Parathyroid adenoma (tissue), 2 donors: ENCODE measurements around the gene STOML3.

Experiments used
- H2AFZ ChIP-seq: fragments of 300-600 bp; sonication (generic); one replicate; pipeline ENCODE4 v1.7.0; 2017; ENCODE audit warnings: antibody characterized with exemption, mild to moderate bottlenecking
- H3K27ac ChIP-seq: fragments of 300-600 bp; sonication (generic); one replicate; pipeline ENCODE4 v1.7.0; 2017
- H3K27me3 ChIP-seq: fragments of 300-600 bp; sonication (generic); one replicate; pipeline ENCODE4 v1.7.0; 2017; ENCODE audit warnings: low read length; ENCODE audit not compliant: control insufficient read depth, insufficient read depth
- H3K36me3 ChIP-seq: fragments of 300-600 bp; sonication (generic); one replicate; pipeline ENCODE4 v1.7.0; 2017; ENCODE audit warnings: low read length; ENCODE audit not compliant: control insufficient read depth, insufficient read depth
- H3K4me1 ChIP-seq: fragments of 300-600 bp; sonication (generic); one replicate; pipeline ENCODE4 v1.7.0; 2017; ENCODE audit warnings: control low read depth
- H3K4me2 ChIP-seq: fragments of 300-600 bp; sonication (generic); one replicate; pipeline ENCODE4 v1.7.0; 2017; ENCODE audit warnings: low read length
- H3K4me3 ChIP-seq: fragments of 300-600 bp; sonication (generic); one replicate; pipeline ENCODE4 v1.7.0; 2017; ENCODE audit warnings: low read depth, low read length
- H3K79me2 ChIP-seq: fragments of 300-600 bp; sonication (generic); one replicate; pipeline ENCODE4 v1.7.0; 2017; ENCODE audit warnings: control low read depth
- H3K9ac ChIP-seq: fragments of 300-600 bp; sonication (generic); one replicate; pipeline ENCODE4 v1.7.0; 2017; ENCODE audit warnings: mild to moderate bottlenecking
- H3K9me3 ChIP-seq: fragments of 300-600 bp; sonication (generic); one replicate; pipeline ENCODE4 v1.7.0; 2017; ENCODE audit warnings: low read length; ENCODE audit not compliant: control insufficient read depth
- TF ChIP-seq, protein P1 (sequence below): fragments of 300-600 bp; sonication (generic); IDR thresholded peaks from one replicate; pipeline ENCODE4 v1.7.0; 2017; ENCODE audit warnings: antibody characterized with exemption, mild to moderate bottlenecking
- donor health status: primary hyperparathyroidism.

The STOML3 gene

DNA sequence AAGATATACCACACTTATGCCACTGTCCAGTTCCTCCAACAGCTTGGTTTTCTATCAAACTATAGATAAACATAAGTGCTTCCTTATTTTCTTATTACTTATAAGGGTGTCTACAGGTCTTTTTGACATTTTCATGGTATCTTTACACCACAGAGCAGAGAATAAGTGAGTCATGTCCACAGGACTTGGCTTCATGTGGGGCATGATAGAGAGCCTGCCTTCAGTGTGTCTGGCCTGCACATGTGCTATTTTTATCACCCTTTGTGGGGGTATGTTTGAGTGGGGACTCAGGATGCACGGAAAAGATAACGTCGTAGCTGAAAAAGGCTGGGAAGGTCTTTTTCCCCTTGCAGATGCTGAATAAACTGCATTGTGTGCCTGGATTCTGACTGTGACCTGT is 8.1 kb upstream of the STOML3 start:
- TF ChIP-seq, protein P1, sequence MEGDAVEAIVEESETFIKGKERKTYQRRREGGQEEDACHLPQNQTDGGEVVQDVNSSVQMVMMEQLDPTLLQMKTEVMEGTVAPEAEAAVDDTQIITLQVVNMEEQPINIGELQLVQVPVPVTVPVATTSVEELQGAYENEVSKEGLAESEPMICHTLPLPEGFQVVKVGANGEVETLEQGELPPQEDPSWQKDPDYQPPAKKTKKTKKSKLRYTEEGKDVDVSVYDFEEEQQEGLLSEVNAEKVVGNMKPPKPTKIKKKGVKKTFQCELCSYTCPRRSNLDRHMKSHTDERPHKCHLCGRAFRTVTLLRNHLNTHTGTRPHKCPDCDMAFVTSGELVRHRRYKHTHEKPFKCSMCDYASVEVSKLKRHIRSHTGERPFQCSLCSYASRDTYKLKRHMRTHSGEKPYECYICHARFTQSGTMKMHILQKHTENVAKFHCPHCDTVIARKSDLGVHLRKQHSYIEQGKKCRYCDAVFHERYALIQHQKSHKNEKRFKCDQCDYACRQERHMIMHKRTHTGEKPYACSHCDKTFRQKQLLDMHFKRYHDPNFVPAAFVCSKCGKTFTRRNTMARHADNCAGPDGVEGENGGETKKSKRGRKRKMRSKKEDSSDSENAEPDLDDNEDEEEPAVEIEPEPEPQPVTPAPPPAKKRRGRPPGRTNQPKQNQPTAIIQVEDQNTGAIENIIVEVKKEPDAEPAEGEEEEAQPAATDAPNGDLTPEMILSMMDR = no peak
- H3K36me3 ChIP-seq = no peaks in the 10 kb centered on the region
- no peak overlapping the region for H3K4me3 ChIP-seq
- H3K4me1 ChIP-seq = no peaks in the 10 kb centered on the region
- H2AFZ ChIP-seq = no peak overlapping the region
- no peaks in the 10 kb centered on the region for H3K27me3 ChIP-seq
- H3K9ac ChIP-seq = no peak overlapping the region
- H3K4me2 ChIP-seq = no peak overlapping the region
- H3K79me2 ChIP-seq = no peaks in the 10 kb centered on the region
- H3K27ac ChIP-seq = no peak overlapping the region
- H3K9me3 ChIP-seq = no peaks in the 10 kb centered on the region

DNA sequence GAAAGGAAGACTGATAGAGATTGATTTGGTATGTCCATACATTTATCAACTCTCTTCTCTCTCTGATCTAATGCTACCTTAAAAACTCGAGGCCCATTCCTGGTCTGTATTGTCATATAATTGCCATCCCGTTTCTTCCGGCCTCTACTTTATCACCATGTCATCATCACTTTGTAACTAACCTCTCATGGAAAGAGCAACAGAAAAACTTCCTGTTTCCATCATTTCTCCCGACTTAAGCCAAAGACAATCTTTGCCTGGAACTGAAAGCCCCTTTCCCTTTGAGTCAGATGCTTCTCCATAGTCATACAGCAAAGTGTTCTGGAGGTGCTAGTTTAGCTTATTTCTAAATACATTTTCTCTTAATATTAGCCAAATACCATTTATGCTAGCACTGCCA is 2.8 kb upstream of the STOML3 start:
- no peaks in the 10 kb centered on the region for H3K79me2 ChIP-seq
- no peaks in the 10 kb centered on the region for H3K4me1 ChIP-seq
- H3K9ac ChIP-seq = no peak overlapping the region
- no peak overlapping the region for H3K4me3 ChIP-seq
- H3K27me3 ChIP-seq = no peaks in the 10 kb centered on the region
- no peak overlapping the region for H3K4me2 ChIP-seq
- no peak overlapping the region for H3K27ac ChIP-seq
- no peaks in the 10 kb centered on the region for H3K9me3 ChIP-seq
- no peak overlapping the region for H2AFZ ChIP-seq
- TF ChIP-seq, protein P1 = no peak
- H3K36me3 ChIP-seq = no peaks in the 10 kb centered on the region

DNA sequence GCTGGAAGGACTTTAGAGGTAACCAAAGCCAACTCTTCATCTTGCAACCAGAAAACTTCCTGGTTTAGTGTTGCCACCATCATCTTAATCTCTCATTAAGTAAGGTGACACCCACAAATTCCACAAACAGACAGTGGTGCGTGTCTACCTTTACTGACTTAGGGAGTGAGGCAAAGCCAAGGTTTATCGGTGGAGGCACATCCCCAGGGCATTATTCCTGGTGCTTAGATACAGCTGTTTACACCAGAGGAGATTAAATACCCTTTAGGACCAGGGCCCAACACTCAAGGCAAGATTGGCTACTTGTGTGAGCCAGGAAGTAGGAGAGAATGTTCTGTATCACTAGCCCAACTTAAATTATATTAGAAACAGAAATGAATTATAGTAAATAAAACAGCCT is 9.5 kb downstream of the STOML3 start:
- H2AFZ ChIP-seq = no peak overlapping the region
- no peak overlapping the region for H3K4me2 ChIP-seq
- TF ChIP-seq, protein P1 = no peak
- H3K9me3 ChIP-seq = no peaks in the 10 kb centered on the region
- H3K9ac ChIP-seq = no peak overlapping the region
- no peaks in the 10 kb centered on the region for H3K36me3 ChIP-seq
- no peaks in the 10 kb centered on the region for H3K27me3 ChIP-seq
- no peak overlapping the region for H3K4me3 ChIP-seq
- H3K27ac ChIP-seq = no peak overlapping the region
- H3K79me2 ChIP-seq = no peaks in the 10 kb centered on the region
- H3K4me1 ChIP-seq = no peaks in the 10 kb centered on the region

DNA sequence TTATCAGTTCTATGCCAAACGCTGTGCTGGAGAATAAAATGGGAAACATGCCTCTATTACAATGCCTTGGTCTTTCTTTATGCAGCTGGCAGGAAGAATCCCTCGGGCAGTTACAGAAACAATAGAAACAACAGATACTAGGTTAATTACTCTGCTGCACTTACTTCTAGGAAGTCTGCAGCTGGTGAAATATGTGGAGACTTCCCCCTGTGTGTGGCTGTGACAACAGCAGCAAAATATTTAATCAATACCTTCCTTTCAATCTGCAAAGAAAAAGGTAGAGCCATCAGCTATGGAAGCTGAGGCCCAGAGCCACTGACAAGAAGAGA is 9.9 kb downstream of the STOML3 start:
- H3K27ac ChIP-seq = no peak overlapping the region
- H3K9ac ChIP-seq = no peak overlapping the region
- no peak overlapping the region for H3K4me3 ChIP-seq
- H3K9me3 ChIP-seq = no peaks in the 10 kb centered on the region
- H2AFZ ChIP-seq = no peak overlapping the region
- no peak overlapping the region for H3K4me2 ChIP-seq
- no peaks in the 10 kb centered on the region for H3K36me3 ChIP-seq
- H3K4me1 ChIP-seq = no peaks in the 10 kb centered on the region
- H3K27me3 ChIP-seq = no peaks in the 10 kb centered on the region
- TF ChIP-seq, protein P1 = no peak
- H3K79me2 ChIP-seq = no peaks in the 10 kb centered on the region

DNA sequence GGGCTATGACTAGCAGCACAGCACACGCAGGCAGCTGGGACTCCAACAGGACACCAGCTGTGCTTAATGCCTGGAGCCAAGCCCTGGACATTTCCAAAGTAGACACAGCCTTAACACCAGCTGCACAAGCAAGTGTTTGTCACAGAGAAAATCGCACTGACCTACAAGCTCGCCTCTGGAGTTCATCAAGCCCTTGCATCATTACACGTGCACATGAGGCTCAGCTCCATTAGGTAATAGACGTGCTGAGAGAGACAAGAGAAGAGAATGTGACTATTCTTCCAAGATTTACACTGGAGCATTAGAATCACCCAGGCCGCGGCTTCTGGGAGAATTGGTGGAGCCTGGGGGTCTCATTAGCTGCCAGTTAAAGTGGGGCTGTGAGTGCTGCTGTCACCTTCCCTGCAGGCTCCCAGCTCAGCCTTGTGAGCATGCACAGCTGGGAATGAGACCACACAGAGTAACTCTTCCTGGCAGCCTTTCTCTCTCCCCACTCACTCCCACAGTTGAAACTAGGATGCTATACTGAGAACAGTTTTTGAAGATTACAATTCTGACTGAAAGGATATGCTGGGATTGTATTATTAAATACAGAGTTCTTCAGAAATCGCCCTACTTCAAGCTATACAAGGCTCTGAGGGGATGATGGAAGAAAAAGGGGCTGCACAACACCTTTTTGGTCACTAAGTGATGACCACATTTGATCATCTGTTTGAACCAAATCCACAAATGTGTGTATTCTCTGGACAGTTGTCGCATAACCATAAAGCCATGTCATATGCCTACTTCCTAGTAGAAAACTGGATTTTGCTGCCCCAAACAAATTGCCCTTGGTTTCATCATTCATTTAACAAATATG is 10.5 kb downstream of the STOML3 start:
- H3K36me3 ChIP-seq = no peaks in the 10 kb centered on the region
- H3K79me2 ChIP-seq = no peaks in the 10 kb centered on the region
- H3K9ac ChIP-seq = no peak overlapping the region
- TF ChIP-seq, protein P1 = no peak
- H3K4me2 ChIP-seq = no peak overlapping the region
- H3K4me3 ChIP-seq = no peak overlapping the region
- no peak overlapping the region for H2AFZ ChIP-seq
- H3K27ac ChIP-seq = no peak overlapping the region
- H3K9me3 ChIP-seq = no peaks in the 10 kb centered on the region
- H3K27me3 ChIP-seq = no peaks in the 10 kb centered on the region
- H3K4me1 ChIP-seq = no peaks in the 10 kb centered on the region
